SU-DHL-6 (cell line): ENCODE results near the gene DCXR.

Source experiments
- H2AFZ ChIP-seq: fragments of 200-600 bp; sonication (generic); 2 replicates; pipeline ENCODE4 v1.6.1; 2014; ENCODE audit warnings: low read depth, mild to moderate bottlenecking, moderate library complexity, mixed read lengths, antibody characterized with exemption, low read length; ENCODE audit not compliant: severe bottlenecking
- H3F3A ChIP-seq: fragments of 200-600 bp; shearing (Covaris generic); 2 replicates; pipeline ENCODE4 v1.6.0; 2016; ENCODE audit warnings: antibody characterized with exemption, mild to moderate bottlenecking; ENCODE audit not compliant: insufficient read depth
- H3K27ac ChIP-seq: fragments of 200-600 bp; sonication (generic); 2 replicates; pipeline ENCODE4 v1.5.1; 2016; ENCODE audit warnings: low read depth, mild to moderate bottlenecking, low read length, moderate library complexity, mixed read lengths
- H3K27me3 ChIP-seq: fragments of 200-600 bp; sonication (generic), shearing (Covaris generic); 2 replicates; pipeline ENCODE4 v1.6.0; 2014; ENCODE audit warnings: mild to moderate bottlenecking, low read length
- H3K36me3 ChIP-seq: fragments of 200-600 bp; sonication (generic); 2 replicates; pipeline ENCODE4 v1.6.1; 2014; ENCODE audit warnings: mild to moderate bottlenecking, low read length, mixed read lengths
- H3K4me2 ChIP-seq: fragments of 300-600, 200-600 bp; shearing (Covaris generic), sonication (generic); 2 replicates; pipeline ENCODE4 v1.6.0; 2014; ENCODE audit warnings: low read length, low read depth, mild to moderate bottlenecking; ENCODE audit not compliant: poor library complexity, severe bottlenecking
- H3K4me3 ChIP-seq: fragments of 200-600 bp; sonication (generic); 2 replicates; pipeline ENCODE4 v1.5.1; 2014; ENCODE audit warnings: antibody characterized with exemption, low read length, mild to moderate bottlenecking, mixed read lengths; ENCODE audit not compliant: insufficient read depth, poor library complexity, severe bottlenecking
- H3K79me2 ChIP-seq: fragments of 200-600 bp; sonication (generic); 2 replicates; pipeline ENCODE4 v1.6.1; 2014; ENCODE audit warnings: mild to moderate bottlenecking, low read length, moderate library complexity; ENCODE audit not compliant: insufficient read depth
- H3K9ac ChIP-seq: fragments of 200-600 bp; sonication (generic); 2 replicates; pipeline ENCODE4 v1.7.0; 2014; ENCODE audit warnings: mild to moderate bottlenecking, low read length
- H3K9me2 ChIP-seq: fragments of 200-600 bp; sonication (generic); replicated peaks from 2 replicates; pipeline ENCODE4 v1.6.1; 2014; ENCODE audit warnings: low read length; ENCODE audit not compliant: insufficient read depth
- H3K9me3 ChIP-seq: fragments of 200-600 bp; sonication (generic); 2 replicates; pipeline ENCODE4 v1.6.1; 2014; ENCODE audit warnings: low read length, mixed read lengths; ENCODE audit not compliant: insufficient read depth
- H4K20me1 ChIP-seq: fragments of 200-600 bp; sonication (generic); 2 replicates; pipeline ENCODE4 v1.6.1; 2014; ENCODE audit warnings: low read depth, mild to moderate bottlenecking, antibody characterized with exemption, low read length, moderate library complexity, mixed read lengths
- EZH2phosphoT487 ChIP-seq: fragments of 200-600 bp; sonication (generic), shearing (Covaris generic); conservative IDR thresholded peaks from 2 replicates; pipeline ENCODE4 v1.6.1; 2018; ENCODE audit warnings: mild to moderate bottlenecking, antibody characterized with exemption, low read length, moderate library complexity, mixed read lengths
- TF ChIP-seq, protein P1 (sequence below): fragments of 200-600 bp; sonication (generic); IDR thresholded peaks from one replicate; pipeline ENCODE4 v1.5.1; 2017; ENCODE audit warnings: antibody characterized with exemption, mild to moderate bottlenecking, low read length, moderate library complexity; ENCODE audit not compliant: insufficient read depth, poor library complexity, severe bottlenecking

The DCXR gene

DNA sequence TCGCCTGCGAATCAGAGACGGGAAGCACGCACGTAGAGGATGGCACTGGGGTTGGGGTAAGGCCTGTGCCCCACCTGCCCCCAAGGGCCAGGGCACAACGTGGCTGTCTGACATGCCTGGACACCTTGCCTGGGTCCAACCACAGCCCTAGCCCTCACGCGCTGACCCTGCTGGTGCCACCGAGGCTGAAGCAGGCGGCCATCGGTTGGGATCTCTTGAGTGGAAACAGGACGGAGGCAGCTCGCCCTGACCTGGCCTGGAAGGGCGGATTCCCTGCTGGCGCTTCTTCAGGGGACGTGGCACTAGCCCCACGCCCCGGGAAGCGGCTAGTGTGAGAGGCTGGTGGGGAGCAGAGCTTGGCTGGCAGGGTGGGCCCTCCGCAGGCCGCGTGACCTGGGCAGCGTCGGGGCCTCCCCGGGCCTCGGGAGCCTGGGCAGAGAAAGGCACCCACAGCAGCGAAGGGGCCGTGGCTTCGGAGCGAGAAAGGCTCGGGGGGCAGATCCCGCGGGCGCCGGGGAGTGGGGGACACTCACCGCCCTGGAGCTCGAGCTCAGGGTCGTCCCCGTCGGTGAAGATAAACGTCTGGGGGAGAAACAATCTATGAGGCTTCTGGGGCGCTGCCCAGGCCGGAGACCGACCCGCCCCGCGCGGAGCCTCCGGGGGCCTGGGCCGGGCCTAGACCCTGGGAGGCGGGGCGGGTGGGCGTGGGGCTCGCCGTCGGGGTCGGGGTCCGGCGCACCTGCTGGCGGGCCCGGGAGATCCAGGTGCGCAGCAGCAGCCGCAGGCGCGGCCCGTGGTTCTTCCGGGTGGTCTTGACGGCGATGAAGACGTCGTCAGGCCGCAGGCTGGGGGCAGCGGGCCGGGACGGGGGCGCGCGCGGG is 13.5 kb upstream of the DCXR start:
- H3K27me3 ChIP-seq, result no peaks in the 10 kb centered on the region
- H3K9me3 ChIP-seq, result no peaks in the 10 kb centered on the region
- peak overlapping the region; percentile 47 for H3K4me3 ChIP-seq
- peaks cover 10% of the 10 kb centered on the region for H3K79me2 ChIP-seq
- peak overlapping the region; percentile 55 for H3K9ac ChIP-seq
- H3F3A ChIP-seq, result no peaks in the 10 kb centered on the region
- no peak overlapping the region for H2AFZ ChIP-seq
- H3K27ac ChIP-seq, result no peak overlapping the region
- no peaks in the 10 kb centered on the region for H4K20me1 ChIP-seq
- H3K9me2 ChIP-seq, result no peaks in the 10 kb centered on the region
- H3K4me2 ChIP-seq, result peak overlapping the region; percentile 53
- TF ChIP-seq, protein P1, sequence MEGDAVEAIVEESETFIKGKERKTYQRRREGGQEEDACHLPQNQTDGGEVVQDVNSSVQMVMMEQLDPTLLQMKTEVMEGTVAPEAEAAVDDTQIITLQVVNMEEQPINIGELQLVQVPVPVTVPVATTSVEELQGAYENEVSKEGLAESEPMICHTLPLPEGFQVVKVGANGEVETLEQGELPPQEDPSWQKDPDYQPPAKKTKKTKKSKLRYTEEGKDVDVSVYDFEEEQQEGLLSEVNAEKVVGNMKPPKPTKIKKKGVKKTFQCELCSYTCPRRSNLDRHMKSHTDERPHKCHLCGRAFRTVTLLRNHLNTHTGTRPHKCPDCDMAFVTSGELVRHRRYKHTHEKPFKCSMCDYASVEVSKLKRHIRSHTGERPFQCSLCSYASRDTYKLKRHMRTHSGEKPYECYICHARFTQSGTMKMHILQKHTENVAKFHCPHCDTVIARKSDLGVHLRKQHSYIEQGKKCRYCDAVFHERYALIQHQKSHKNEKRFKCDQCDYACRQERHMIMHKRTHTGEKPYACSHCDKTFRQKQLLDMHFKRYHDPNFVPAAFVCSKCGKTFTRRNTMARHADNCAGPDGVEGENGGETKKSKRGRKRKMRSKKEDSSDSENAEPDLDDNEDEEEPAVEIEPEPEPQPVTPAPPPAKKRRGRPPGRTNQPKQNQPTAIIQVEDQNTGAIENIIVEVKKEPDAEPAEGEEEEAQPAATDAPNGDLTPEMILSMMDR, result no peak
- no peak for TF ChIP-seq EZH2phosphoT487
- H3K36me3 ChIP-seq, result no peaks in the 10 kb centered on the region

DNA sequence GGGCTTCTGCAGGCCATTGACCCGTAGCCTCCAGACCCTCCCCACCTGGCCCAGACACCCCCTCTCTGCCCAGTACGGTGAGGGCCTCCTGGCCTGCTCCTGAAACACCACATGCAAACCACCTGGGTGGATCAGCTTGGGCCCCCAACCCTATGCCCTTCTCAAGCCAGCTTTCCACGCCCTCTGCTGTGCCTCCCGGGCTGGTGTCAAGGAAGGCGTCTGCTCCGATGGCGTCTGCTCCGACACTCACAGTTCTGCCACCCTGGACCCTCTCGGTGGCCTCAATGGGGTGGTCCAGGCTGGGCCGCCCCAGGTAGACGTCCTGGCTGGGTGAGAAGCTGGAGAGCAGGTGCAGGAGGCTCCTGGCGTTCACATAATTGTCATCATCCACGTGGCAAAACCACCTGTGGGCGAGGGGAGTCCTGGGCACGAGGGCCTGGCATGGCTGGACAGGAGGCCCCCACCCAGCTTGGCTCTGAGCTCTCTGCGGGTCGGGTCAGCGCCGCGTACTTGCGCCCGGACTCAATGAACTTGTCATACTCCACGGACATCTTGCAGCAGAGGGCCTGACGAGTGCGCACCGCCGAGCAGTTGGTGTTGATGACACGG is 12.8 kb upstream of the DCXR start:
- no peak for TF ChIP-seq EZH2phosphoT487
- TF ChIP-seq, protein P1, result no peak
- Histone ChIP-seq H3K27ac (no peak overlapping the region), H3K36me3 (no peaks in the 10 kb centered on the region), H3K9me3 (no peaks in the 10 kb centered on the region), H3K27me3 (no peaks in the 10 kb centered on the region), H3F3A (no peaks in the 10 kb centered on the region), H3K4me2 (no peak overlapping the region), H3K79me2 (peaks cover 10% of the 10 kb centered on the region), H2AFZ (no peak overlapping the region), H3K4me3 (no peak overlapping the region), H4K20me1 (no peaks in the 10 kb centered on the region), H3K9me2 (no peaks in the 10 kb centered on the region), H3K9ac (no peak overlapping the region)

DNA sequence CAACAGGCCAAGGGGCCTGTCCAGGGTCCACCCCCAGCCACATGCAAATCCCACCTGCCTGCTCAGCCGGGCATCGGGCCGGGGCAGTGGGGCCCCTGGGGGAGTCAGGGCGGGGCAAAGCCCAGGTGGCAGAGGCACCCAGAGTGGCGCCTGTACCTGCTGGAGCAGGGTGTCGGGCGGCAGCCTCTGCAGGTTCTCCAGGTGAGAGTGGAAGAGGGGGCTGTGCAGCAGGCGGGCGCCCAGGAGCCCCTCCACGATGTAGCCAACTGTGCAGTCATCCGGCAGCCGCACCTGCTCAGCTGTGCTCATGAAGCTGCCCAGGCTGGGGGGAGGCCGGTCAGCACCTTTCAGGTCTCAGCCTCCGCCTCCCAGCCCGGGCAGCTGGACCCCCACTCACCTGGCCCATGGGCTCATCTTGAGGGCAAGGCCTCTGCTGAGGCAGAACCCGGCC is 12.0 kb upstream of the DCXR start:
- H3K27ac ChIP-seq, result no peak overlapping the region
- H3K4me3 ChIP-seq, result no peak overlapping the region
- H2AFZ ChIP-seq, result no peak overlapping the region
- H3K9me2 ChIP-seq, result no peaks in the 10 kb centered on the region
- H4K20me1 ChIP-seq, result no peaks in the 10 kb centered on the region
- H3K79me2 ChIP-seq, result peaks cover 10% of the 10 kb centered on the region
- H3K9me3 ChIP-seq, result no peaks in the 10 kb centered on the region
- no peaks in the 10 kb centered on the region for H3K36me3 ChIP-seq
- no peaks in the 10 kb centered on the region for H3F3A ChIP-seq
- no peak overlapping the region for H3K4me2 ChIP-seq
- no peak overlapping the region for H3K9ac ChIP-seq
- TF ChIP-seq EZH2phosphoT487, result no peak
- H3K27me3 ChIP-seq, result no peaks in the 10 kb centered on the region

DNA sequence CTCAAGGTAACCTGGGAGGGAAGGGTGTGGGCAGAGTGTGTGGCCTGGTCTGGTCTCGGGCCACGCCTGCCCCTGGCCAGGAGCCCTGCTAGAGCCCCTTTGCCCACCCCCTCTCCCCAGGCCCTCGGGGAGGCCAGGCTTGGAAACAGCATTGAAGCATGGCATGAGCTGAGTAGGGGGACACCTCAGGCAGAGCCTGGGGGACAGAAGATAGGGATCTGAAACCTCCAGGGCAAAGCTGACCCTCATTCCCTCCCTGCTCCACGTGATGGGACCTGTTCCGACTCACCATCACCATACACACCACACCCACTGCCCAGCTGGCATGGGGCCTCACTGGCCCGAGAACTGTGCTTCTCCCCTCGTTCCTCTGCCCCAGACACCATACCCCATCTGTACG is 11.6 kb upstream of the DCXR start:
- TF ChIP-seq, protein P1, result no peak
- no peak for TF ChIP-seq EZH2phosphoT487
- H3K4me3 ChIP-seq, result no peak overlapping the region
- no peaks in the 10 kb centered on the region for H3K36me3 ChIP-seq
- H2AFZ ChIP-seq, result no peak overlapping the region
- no peaks in the 10 kb centered on the region for H3K9me3 ChIP-seq
- H3K27ac ChIP-seq, result no peak overlapping the region
- H3K9me2 ChIP-seq, result no peaks in the 10 kb centered on the region
- no peaks in the 10 kb centered on the region for H4K20me1 ChIP-seq
- H3K27me3 ChIP-seq, result no peaks in the 10 kb centered on the region
- H3F3A ChIP-seq, result no peaks in the 10 kb centered on the region
- no peak overlapping the region for H3K9ac ChIP-seq
- H3K4me2 ChIP-seq, result no peak overlapping the region
- peaks cover 10% of the 10 kb centered on the region for H3K79me2 ChIP-seq
